ENCODE data around the gene LRRC7. TPM values are rescaled to one million over a fixed set of nuclear protein-coding genes. Genes with fewer than 3 reads are reported as not detected.

Gene LRRC7
- total RNA-seq, 1 donor: under 0.01 TPM

DNA sequence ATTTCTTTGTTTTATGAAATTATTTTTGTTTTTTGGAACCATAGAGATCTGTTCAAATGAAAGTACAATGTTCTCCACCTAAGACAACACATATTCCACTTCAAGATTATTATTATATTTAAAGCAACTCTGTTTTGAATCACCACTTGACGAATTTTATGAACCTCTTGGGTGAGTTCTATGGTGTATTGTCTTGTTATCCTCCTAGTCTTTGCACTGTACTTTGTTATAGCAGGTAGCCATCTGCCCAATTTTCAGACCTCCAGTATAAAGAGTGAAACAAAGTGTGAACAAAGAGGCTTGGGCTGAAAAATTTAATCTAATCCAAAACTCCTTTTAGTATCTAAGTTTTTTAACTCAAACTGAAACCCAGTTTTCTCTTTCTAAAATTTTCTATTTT, 71.0 kb downstream of the LRRC7 start:
- Histone ChIP-seq H3K4me1 (ENCODE audit: insufficient read depth, low read length) (no peaks in the 10 kb centered on the region), H3K36me3 (ENCODE audit: insufficient read depth, low read length) (no peaks in the 10 kb centered on the region), H3K4me2 (ENCODE audit: insufficient read depth, low read length) (no peak overlapping the region), H2AFZ (ENCODE audit: low read length) (no peak overlapping the region), H3K27ac (ENCODE audit: low read depth, low read length) (no peak overlapping the region), H3K79me2 (ENCODE audit: insufficient read depth, low read length) (no peaks in the 10 kb centered on the region), H3K27me3 (ENCODE audit: insufficient read depth, low read length) (no peaks in the 10 kb centered on the region), H3K9me3 (ENCODE audit: low read depth, low read length) (no peaks in the 10 kb centered on the region), H4K20me1 (ENCODE audit: insufficient read depth, low read length) (no peaks in the 10 kb centered on the region), H3K4me3 (ENCODE audit: insufficient read depth, low read length) (no peak overlapping the region)
- TF ChIP-seq, protein P1, sequence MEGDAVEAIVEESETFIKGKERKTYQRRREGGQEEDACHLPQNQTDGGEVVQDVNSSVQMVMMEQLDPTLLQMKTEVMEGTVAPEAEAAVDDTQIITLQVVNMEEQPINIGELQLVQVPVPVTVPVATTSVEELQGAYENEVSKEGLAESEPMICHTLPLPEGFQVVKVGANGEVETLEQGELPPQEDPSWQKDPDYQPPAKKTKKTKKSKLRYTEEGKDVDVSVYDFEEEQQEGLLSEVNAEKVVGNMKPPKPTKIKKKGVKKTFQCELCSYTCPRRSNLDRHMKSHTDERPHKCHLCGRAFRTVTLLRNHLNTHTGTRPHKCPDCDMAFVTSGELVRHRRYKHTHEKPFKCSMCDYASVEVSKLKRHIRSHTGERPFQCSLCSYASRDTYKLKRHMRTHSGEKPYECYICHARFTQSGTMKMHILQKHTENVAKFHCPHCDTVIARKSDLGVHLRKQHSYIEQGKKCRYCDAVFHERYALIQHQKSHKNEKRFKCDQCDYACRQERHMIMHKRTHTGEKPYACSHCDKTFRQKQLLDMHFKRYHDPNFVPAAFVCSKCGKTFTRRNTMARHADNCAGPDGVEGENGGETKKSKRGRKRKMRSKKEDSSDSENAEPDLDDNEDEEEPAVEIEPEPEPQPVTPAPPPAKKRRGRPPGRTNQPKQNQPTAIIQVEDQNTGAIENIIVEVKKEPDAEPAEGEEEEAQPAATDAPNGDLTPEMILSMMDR (IDR thresholded peaks at IDR 0.05; ENCODE audit: extremely low read depth, low read depth, low read length): no peak
- DNase-seq (ENCODE audit: insufficient read length, low spot score, missing footprints): no peak

DNA sequence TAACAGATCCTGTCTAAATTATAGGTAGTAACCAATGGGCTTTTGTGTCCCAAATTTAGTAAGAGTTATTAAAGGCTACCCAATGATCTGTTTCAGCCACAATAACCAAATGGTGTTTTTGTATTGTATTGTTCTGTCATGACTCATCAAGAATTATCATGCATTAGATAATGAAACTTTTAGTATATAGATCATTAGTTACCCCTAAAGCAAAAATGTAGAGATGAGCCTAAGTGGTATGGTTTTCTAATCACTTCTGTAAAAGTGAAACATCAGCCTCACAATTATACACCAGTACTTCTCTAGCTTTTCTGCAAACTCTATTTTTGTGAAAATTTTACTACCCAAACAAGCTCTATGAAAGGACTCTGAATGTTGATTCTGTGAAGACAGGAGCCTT, 71.4 kb downstream of the LRRC7 start:
- no peaks in the 10 kb centered on the region for H4K20me1 ChIP-seq (ENCODE audit: insufficient read depth, low read length)
- no peaks in the 10 kb centered on the region for H3K36me3 ChIP-seq (ENCODE audit: insufficient read depth, low read length)
- no peak for DNase-seq (ENCODE audit: insufficient read length, low spot score, missing footprints)
- no peak overlapping the region for H2AFZ ChIP-seq (ENCODE audit: low read length)
- TF ChIP-seq, protein P1 (IDR thresholded peaks at IDR 0.05; ENCODE audit: extremely low read depth, low read depth, low read length): no peak
- H3K27me3 ChIP-seq (ENCODE audit: insufficient read depth, low read length): no peaks in the 10 kb centered on the region
- H3K4me2 ChIP-seq (ENCODE audit: insufficient read depth, low read length): no peak overlapping the region
- no peak overlapping the region for H3K27ac ChIP-seq (ENCODE audit: low read depth, low read length)
- H3K4me3 ChIP-seq (ENCODE audit: insufficient read depth, low read length): no peak overlapping the region
- no peaks in the 10 kb centered on the region for H3K79me2 ChIP-seq (ENCODE audit: insufficient read depth, low read length)
- no peaks in the 10 kb centered on the region for H3K4me1 ChIP-seq (ENCODE audit: insufficient read depth, low read length)
- H3K9me3 ChIP-seq (ENCODE audit: low read depth, low read length): no peaks in the 10 kb centered on the region

DNA sequence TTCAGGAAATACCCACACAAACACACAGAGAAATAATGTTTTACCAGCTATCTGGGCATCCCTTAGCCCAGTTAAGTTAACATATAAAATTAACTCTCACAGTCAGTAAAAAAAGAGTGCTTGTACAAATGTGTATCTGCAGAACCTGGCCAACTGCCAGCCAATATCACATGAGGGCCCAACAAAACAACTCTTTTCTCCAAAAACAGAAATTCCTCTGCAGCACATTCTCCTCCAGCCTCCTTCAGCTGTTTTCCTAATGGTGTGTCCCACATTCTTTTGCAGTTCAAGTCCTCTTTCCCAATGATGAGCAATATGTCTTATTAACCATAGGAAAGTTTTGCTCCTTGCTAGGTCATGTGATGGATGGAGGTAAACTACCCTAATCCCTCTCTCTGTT, 75.5 kb downstream of the LRRC7 start:
- Histone ChIP-seq H3K4me3 (ENCODE audit: insufficient read depth, low read length) (no peak overlapping the region), H2AFZ (ENCODE audit: low read length) (no peak overlapping the region), H3K4me2 (ENCODE audit: insufficient read depth, low read length) (no peak overlapping the region), H3K27me3 (ENCODE audit: insufficient read depth, low read length) (no peaks in the 10 kb centered on the region), H3K36me3 (ENCODE audit: insufficient read depth, low read length) (no peaks in the 10 kb centered on the region), H3K9me3 (ENCODE audit: low read depth, low read length) (no peaks in the 10 kb centered on the region), H4K20me1 (ENCODE audit: insufficient read depth, low read length) (no peaks in the 10 kb centered on the region), H3K27ac (ENCODE audit: low read depth, low read length) (no peak overlapping the region), H3K4me1 (ENCODE audit: insufficient read depth, low read length) (no peaks in the 10 kb centered on the region), H3K79me2 (ENCODE audit: insufficient read depth, low read length) (no peaks in the 10 kb centered on the region)
- TF ChIP-seq, protein P1 (IDR thresholded peaks at IDR 0.05; ENCODE audit: extremely low read depth, low read depth, low read length): no peak
- DNase-seq (ENCODE audit: insufficient read length, low spot score, missing footprints): no peak

DNA sequence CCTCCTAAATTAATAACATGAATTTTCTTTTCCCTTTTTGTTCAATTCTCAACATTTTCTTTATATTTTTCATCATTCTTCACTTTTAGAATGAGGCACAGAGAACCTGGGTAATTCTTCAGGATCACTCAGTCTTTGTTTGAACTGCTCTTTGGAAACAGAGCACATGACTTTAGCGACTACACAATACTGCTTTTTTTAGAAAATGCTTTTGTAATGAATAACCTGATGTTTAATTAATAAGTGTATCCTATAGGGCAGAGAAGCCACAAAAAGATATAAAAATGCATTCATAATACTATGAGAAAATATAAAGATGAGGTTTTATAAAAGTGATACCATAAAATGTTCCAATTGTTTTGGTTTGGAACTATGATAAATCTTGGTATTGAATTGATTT, 77.8 kb downstream of the LRRC7 start:
- no peak overlapping the region for H3K4me2 ChIP-seq (ENCODE audit: insufficient read depth, low read length)
- no peaks in the 10 kb centered on the region for H3K4me1 ChIP-seq (ENCODE audit: insufficient read depth, low read length)
- no peaks in the 10 kb centered on the region for H3K27me3 ChIP-seq (ENCODE audit: insufficient read depth, low read length)
- H3K4me3 ChIP-seq (ENCODE audit: insufficient read depth, low read length): no peak overlapping the region
- H3K79me2 ChIP-seq (ENCODE audit: insufficient read depth, low read length): no peaks in the 10 kb centered on the region
- H3K27ac ChIP-seq (ENCODE audit: low read depth, low read length): no peak overlapping the region
- H4K20me1 ChIP-seq (ENCODE audit: insufficient read depth, low read length): no peaks in the 10 kb centered on the region
- H3K9me3 ChIP-seq (ENCODE audit: low read depth, low read length): no peaks in the 10 kb centered on the region
- TF ChIP-seq, protein P1 (IDR thresholded peaks at IDR 0.05; ENCODE audit: extremely low read depth, low read depth, low read length): no peak
- DNase-seq (ENCODE audit: insufficient read length, low spot score, missing footprints): no peak
- no peaks in the 10 kb centered on the region for H3K36me3 ChIP-seq (ENCODE audit: insufficient read depth, low read length)
- H2AFZ ChIP-seq (ENCODE audit: low read length): no peak overlapping the region
